ENCODE data around the gene DLGAP4.
"Not testable (repeated sequence)": the region's sequence is repeated elsewhere in the genome, so short reads cannot be mapped to it uniquely, and the experiment has no call there.

Gene DLGAP4

DNA sequence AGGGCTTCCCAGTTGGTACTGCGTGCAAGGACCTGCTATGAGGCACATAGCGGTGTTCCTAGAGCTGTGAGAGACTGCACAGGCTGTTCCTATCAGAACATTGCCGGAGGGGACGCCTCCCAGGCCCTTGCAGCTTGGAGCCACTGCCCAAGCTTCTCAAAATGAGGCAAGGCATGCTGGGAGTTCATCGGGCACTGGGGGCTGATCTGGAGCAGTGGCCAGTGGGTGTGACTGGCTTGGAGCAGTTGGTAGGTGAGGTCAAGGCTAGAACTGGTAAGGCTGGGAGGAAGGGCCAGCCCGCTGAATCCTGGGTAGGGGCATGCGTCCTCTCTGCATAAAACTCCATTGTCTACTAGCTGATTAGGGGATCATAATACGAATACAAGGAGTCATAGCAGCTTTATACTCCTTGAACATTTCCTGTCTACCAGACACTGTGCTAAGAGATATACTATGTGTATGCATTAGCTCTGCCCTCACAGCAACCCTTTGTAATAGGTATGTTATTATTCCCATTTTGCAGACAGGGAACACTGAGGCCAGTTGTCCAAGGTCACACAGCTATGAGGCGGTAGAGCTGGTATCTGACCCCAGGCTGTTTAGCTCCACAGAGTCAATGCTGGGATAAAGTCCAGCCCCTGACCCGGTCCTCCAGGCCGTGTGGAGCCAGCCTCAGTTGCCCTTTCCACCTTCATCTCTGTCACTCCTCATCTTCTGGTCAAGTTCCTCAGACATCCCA, 53.7 kb downstream of the DLGAP4 start:
- DNase-seq: no peak

- DNase-seq: no peak
Observed at GRCh38 chr20:36360429-36360828, 54.3 kb downstream of the DLGAP4 start.

- no peak for DNase-seq
Observed at GRCh38 chr20:36361406-36361805, 55.3 kb downstream of the DLGAP4 start.

DNA sequence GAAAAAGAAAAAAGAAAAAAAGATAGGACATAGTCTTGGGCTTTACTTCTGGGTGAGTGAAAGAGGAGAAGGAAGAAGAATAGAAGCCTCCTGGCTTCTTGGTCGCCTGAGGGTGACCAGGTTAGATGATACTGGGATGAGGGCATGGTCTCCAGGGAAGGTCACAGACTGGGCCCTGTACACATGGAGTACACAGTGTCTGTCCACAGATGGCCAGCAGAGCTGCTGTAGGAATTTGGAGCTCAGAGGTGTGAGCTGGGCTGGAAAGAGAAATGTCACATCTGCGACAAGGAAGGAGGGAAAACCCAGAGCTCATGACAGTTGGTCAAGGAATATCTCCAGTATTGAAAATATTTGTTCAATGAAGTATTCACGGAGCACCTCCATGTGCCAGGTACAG, 56.1 kb downstream of the DLGAP4 start:
- no peak for DNase-seq

DNA sequence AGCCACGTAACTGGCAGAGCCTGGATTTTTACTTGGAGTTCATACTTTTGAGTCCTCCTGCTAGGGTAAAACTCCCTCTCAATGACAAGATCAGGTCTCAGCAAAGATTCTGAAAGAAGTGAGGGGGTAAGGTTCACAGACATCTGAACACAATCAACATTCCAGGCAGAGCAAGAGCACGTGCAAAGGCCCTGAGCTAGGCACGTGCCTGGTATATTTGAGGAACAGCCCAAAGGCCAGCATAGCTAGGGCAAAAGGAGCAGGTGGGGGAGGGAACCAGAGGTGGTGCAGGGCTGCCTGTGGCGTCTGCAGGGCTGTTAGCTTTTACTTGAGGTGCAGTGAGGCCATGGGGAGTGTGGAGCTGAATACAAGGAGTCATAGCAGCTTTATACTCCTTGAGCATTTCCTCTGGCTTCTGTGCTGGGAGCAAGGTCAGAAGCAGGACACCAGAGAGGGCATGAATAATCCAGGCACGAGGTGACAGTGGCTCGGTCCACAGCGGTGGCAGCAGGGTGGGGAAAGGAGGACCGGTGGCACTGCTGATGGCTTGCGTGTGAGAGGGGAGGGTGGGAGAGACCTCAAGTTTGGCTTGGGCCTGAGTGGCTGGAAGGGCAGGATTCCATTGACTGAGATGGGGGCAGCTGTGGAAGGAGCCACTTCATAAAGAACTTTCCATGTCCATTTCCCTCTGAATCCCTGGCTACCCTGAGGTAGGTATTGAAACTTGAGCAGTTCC, 57.0 kb downstream of the DLGAP4 start:
- no peak for DNase-seq

- DNase-seq: no peak
Observed at GRCh38 chr20:36364506-36364905, 58.4 kb downstream of the DLGAP4 start.

DNA sequence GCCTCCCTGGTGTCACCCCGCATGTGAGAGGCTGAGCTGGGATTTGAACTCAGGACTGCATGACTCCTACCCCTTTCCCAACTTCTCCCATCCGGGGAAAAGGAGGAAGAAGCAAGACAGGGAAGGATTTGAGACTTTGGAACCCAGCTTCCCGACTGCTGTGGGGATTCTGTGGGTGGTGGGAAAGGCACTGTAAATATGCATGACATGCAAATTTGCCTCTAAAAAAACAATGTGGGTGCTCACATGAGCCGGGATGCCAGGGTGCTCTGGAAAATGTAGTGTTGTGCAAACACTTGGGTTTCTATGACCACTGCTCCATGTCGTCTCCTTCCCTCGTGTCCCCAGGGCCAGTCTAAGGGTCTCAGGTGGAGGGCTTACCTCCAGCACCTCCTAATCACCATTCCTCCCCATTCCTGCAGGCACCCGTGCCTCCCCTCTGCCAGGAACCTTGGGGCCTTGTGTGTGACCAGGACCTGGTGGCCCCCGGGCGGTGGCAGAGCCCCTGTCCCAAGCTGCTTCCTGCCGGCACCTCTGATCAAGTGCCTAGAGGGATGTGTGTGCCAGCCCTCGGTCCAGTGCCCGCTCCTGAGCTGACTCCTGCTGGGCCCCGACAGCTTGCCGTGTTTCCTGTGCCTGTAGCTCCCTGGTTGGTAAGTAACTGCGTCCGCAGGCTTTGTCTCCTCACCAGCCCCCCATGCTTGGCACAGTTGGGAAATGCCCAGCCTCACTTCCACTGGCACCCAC, 60.7 kb downstream of the DLGAP4 start:
- DNase-seq: no peak

GRCh38 chr20:36367370-36367745, 61.2 kb downstream of the DLGAP4 start:
- no peak for DNase-seq

GRCh38 chr20:36367907-36368799, 62.0 kb downstream of the DLGAP4 start:
- DNase-seq: no peak

GRCh38 chr20:36368869-36369268, 62.7 kb downstream of the DLGAP4 start:
- no peak for DNase-seq

- no peak for DNase-seq
Observed at GRCh38 chr20:36369739-36370138, 63.6 kb downstream of the DLGAP4 start.

GRCh38 chr20:36370991-36371790, 65.1 kb downstream of the DLGAP4 start:
- no peak for DNase-seq

DNA sequence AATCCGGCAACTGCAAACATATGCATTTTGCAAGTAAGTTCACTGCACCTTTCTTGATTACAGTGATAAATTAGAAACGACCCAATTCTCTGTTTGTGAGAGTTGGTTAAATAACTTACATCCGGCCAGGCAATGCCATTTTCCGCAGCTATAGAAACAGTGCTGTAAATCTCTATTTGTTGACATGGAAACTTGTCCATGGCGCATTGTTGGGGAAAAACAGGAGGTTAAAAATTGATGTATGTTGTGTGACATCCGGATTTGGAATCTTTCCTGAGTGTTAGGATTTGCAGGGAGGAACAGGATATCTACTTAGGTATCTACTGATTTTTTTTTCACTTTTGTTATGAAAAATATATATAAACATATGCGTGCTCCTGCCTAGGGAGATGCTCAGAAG, 66.5 kb downstream of the DLGAP4 start:
- no peak for DNase-seq

DNA sequence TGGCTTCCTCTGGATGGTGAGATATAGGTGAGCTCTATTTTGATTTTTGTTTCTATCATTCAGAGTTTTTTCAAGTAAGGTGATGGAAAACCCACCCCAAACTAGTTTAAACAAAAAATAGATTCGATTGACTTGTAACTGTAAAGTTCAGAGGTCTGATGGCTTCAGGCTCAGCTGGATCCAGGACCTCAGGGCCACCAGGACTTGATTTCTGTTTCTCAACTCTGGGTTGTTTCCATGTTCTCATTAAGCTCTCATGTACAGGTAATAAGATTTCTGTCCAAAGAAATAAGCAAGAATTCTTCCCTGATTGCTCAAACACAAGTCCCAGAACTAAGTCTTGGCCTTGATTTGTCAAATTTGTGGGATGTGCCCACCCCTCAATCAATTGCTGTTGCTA, 67.0 kb downstream of the DLGAP4 start:
- DNase-seq: no peak

DNA sequence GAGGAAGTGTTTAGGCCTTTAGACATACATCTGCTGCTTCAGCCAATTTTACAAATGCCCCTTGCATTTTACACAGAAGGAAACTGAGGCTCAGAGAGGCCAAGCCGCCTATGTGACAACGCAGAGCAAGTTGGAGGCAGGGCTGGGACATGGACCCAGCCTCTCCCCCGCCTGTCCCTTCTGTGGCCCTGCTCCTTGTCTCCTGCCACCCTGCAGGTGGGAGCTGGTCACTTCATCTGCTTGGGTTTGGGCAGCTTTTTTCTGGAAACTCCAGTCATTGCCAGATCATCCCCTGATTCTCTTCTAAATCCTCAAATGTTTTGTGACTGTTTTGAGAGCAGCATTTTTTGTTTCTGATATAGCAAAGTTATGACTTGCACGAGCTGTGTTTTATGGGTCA, 68.9 kb downstream of the DLGAP4 start:
- no peak for DNase-seq

- no peak for DNase-seq
Observed at GRCh38 chr20:36377348-36378326, 71.5 kb downstream of the DLGAP4 start.

DNA sequence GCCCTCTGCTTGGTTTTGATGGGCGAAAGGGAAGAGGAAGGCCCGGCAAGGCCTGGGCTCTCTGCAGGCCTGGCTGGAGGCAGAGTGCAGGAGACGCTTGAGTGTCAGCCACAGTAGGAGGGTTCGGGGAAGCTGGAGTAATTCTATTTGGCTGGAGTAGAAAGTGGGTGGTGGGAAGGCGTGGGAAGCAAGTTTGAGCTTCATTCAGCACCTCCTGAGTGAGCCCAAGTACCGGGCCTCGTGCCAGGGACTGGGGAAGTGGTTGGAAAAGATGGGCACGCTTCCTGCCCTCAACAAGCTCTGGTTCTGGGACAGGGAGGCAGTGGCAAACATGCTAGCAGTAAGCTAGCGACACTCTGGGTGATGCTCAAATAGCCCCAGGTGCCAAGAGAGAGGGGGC, 72.5 kb downstream of the DLGAP4 start:
- no peak for DNase-seq

GRCh38 chr20:36379914-36380313, 73.8 kb downstream of the DLGAP4 start:
- not testable (repeated sequence) for DNase-seq

GRCh38 chr20:36384022-36384619, 78.0 kb downstream of the DLGAP4 start:
- DNase-seq: peak; percentile 8

GRCh38 chr20:36385503-36385902, 79.4 kb downstream of the DLGAP4 start:
- no peak for DNase-seq
